SK-N-SH (cell line): ENCODE measurements around the gene DDX1.

Experiments used
- CHD2 ChIP-seq: fragments of 150-350 bp; IDR thresholded peaks from 2 replicates; pipeline ENCODE4 v1.6.1; 2018; ENCODE audit warnings: low read length; ENCODE audit not compliant: partially characterized antibody
- CTCF ChIP-seq: fragments of 200-600 bp; sonication (generic); IDR thresholded peaks from 2 replicates; pipeline ENCODE4 v1.6.1; 2017; ENCODE audit warnings: antibody characterized with exemption, mild to moderate bottlenecking, moderate library complexity
- JUND ChIP-seq: IDR thresholded peaks from 2 replicates; pipeline ENCODE4 v1.4.0; 2012
- MXI1 ChIP-seq: IDR thresholded peaks from 2 replicates; pipeline ENCODE4 v1.6.1; 2012; ENCODE audit warnings: mild to moderate bottlenecking, low read depth, low read length, improper control_type of control experiment
- NRF1 ChIP-seq: IDR thresholded peaks from 2 replicates; pipeline ENCODE4 v1.6.1; 2012; ENCODE audit warnings: low read depth, mild to moderate bottlenecking, low read length
- REST ChIP-seq: IDR thresholded peaks from 2 replicates; pipeline ENCODE4 v1.6.1; 2012; ENCODE audit warnings: mild to moderate bottlenecking, low read depth, low read length, moderate library complexity
- RFX5 ChIP-seq: IDR thresholded peaks from 2 replicates; pipeline ENCODE4 v1.6.1; 2012; ENCODE audit warnings: mild to moderate bottlenecking, improper control_type of control experiment, low read length
- TF ChIP-seq, protein P1 (sequence below): fragments of 150-350 bp; IDR thresholded peaks from 2 replicates; pipeline ENCODE4 v1.6.1; 2017; ENCODE audit warnings: antibody characterized with exemption, low read length, low read depth, borderline replicate concordance

DNA sequence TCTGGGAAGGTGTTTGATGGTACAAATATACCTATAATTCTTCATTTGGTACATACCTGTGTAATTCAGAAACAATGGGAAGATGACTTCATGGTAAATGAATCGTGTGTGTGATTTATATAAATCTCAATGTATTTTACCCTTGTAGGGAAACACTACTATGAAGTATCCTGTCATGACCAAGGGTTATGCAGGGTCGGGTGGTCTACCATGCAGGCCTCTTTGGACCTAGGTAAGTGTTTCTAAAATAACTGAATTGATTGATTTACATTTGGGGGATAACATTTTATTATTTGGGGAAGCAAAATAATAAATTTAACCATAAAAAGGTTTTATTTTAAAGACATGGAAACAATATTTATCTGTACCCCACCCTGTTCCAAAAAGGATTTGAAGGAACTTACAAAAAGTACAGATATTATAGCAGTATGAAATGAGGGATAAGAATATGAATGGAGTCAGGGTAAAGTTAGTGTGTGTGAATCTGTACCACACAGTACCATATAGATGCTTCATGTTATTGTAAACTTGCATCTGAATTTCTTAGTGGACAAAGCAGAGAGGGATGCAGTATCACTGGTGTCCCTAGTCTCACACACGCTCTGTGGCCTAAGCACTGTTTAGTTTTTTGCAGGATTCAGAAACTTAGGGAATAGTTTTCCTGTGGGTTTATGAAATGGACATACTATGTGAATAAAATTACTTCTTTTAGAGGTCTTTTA, 11.5 kb downstream of the DDX1 start:
- TF ChIP-seq CTCF: no peak
- TF ChIP-seq, protein P1, sequence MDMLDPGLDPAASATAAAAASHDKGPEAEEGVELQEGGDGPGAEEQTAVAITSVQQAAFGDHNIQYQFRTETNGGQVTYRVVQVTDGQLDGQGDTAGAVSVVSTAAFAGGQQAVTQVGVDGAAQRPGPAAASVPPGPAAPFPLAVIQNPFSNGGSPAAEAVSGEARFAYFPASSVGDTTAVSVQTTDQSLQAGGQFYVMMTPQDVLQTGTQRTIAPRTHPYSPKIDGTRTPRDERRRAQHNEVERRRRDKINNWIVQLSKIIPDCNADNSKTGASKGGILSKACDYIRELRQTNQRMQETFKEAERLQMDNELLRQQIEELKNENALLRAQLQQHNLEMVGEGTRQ: no peak
- no peak for TF ChIP-seq NRF1
- TF ChIP-seq RFX5: no peak
- TF ChIP-seq MXI1: no peak
- TF ChIP-seq JUND: no peak
- TF ChIP-seq CHD2: no peak
- TF ChIP-seq REST: no peak
